Smooth muscle cell (in vitro differentiated cells): ENCODE measurements around the gene YWHAE. TPM values are rescaled to one million over a fixed set of nuclear protein-coding genes. Genes with fewer than 3 reads are reported as not detected.
"Not testable (repeated sequence)": the region's sequence is repeated elsewhere in the genome, so short reads cannot be mapped to it uniquely, and the experiment has no call there.

Source experiments
- DNase-seq: peaks from one replicate; lab custom pipeline; 2025; ENCODE audit not compliant: unreplicated experiment; lab: John Stamatoyannopoulos, UW
- H2AFZ ChIP-seq: fragments of 200-600 bp; sonication (generic); 2 replicates; pipeline ENCODE4 v1.6.0; 2016; ENCODE audit warnings: antibody characterized with exemption, low read depth, mild to moderate bottlenecking
- H3F3A ChIP-seq: fragments of 200-600 bp; sonication (generic); 2 replicates; pipeline ENCODE4 v1.6.0; 2017; ENCODE audit warnings: antibody characterized with exemption, low read depth
- H3K27ac ChIP-seq: fragments of 200-600 bp; sonication (generic); 2 replicates; pipeline ENCODE4 v1.5.1; 2016; ENCODE audit warnings: low read depth, mild to moderate bottlenecking
- H3K27me3 ChIP-seq: fragments of 200-600 bp; sonication (generic); 2 replicates; pipeline ENCODE4 v1.6.1; 2016; ENCODE audit warnings: low read depth, mild to moderate bottlenecking
- H3K36me3 ChIP-seq: fragments of 200-600 bp; sonication (generic); 2 replicates; pipeline ENCODE4 v1.5.1; 2016; ENCODE audit warnings: low read depth
- H3K4me1 ChIP-seq: fragments of 200-600 bp; sonication (generic); 2 replicates; pipeline ENCODE4 v1.5.1; 2016; ENCODE audit warnings: low read depth
- H3K4me2 ChIP-seq: fragments of 200-600 bp; sonication (generic); 2 replicates; pipeline ENCODE4 v1.6.0; 2016; ENCODE audit warnings: mild to moderate bottlenecking
- H3K4me3 ChIP-seq: fragments of 200-600 bp; sonication (generic); 2 replicates; pipeline ENCODE4 v1.5.1; 2016; ENCODE audit warnings: mild to moderate bottlenecking
- H3K79me2 ChIP-seq: fragments of 200-600 bp; sonication (generic); 2 replicates; pipeline ENCODE4 v1.6.0; 2016; ENCODE audit warnings: low read depth, mild to moderate bottlenecking
- H3K9ac ChIP-seq: fragments of 200-600 bp; sonication (generic); 2 replicates; pipeline ENCODE4 v1.6.0; 2016; ENCODE audit warnings: low read depth
- H3K9me3 ChIP-seq: fragments of 200-600 bp; sonication (generic); replicated peaks from 2 replicates; pipeline ENCODE4 v1.5.1; 2016; ENCODE audit warnings: low read depth
- H4K20me1 ChIP-seq: fragments of 200-600 bp; sonication (generic); 2 replicates; pipeline ENCODE4 v1.6.0; 2016; ENCODE audit warnings: low read depth
- CTCF ChIP-seq: fragments of 200-600 bp; sonication (generic); IDR thresholded peaks from 2 replicates; pipeline ENCODE4 v1.5.1; 2017; ENCODE audit warnings: borderline replicate concordance, mild to moderate bottlenecking, antibody characterized with exemption; ENCODE audit not compliant: insufficient read depth, poor library complexity, severe bottlenecking
- WGBS: methylation state at CpG from one replicate; pipeline ENCODE4 v1.1.7; 2016; ENCODE audit warnings: low lambda C conversion rate; 5-methylcytosine and 5-hydroxymethylcytosine counted together
- polyA plus RNA-seq: library from polyadenylated mRNA; unstranded; fragments of >200 nt; fragmentation: Nextera tagmentation; extraction: Ambion mirVana; gene quantifications from 2 replicates; pipeline ENCODE4 v1.2.1, GENCODE V29; 2016
- total RNA-seq: library from RNA; depleted of rRNA; stranded (reverse); fragments of >200 nt; gene quantifications from 2 replicates; pipeline ENCODE4 v1.2.3, GENCODE V29; 2014

YWHAE gene
- total and polyA plus RNA-seq, 2 experiments from 2014 or later = 383 to 662 TPM

GRCh38 chr17:1391577-1391976 lies 8.4 kb downstream of the YWHAE start:
- peaks cover 100% of the 10 kb centered on the region for H4K20me1 ChIP-seq
- peaks cover 29% of the 10 kb centered on the region for H3F3A ChIP-seq
- peak overlapping the region; percentile 82 for H3K4me2 ChIP-seq
- H3K27ac ChIP-seq = peak overlapping the region; percentile 68
- no peak for TF ChIP-seq CTCF
- no peak for DNase-seq
- H3K4me3 ChIP-seq = no peak overlapping the region
- peaks cover 100% of the 10 kb centered on the region for H3K79me2 ChIP-seq
- peak overlapping the region; percentile 21 for H3K9ac ChIP-seq
- peaks cover 33% of the 10 kb centered on the region for H3K4me1 ChIP-seq
- H3K9me3 ChIP-seq = no peaks in the 10 kb centered on the region
- 95% methylated on average over 9 of the region's 9 CpGs for WGBS
- no peaks in the 10 kb centered on the region for H3K36me3 ChIP-seq
- no peaks in the 10 kb centered on the region for H3K27me3 ChIP-seq
- no peak overlapping the region for H2AFZ ChIP-seq

- Histone ChIP-seq H4K20me1 (peaks cover 100% of the 10 kb centered on the region), H3K4me3 (peak overlapping the region; percentile 2), H3F3A (peaks cover 29% of the 10 kb centered on the region), H3K79me2 (peaks cover 100% of the 10 kb centered on the region), H3K27me3 (no peaks in the 10 kb centered on the region), H3K4me1 (peaks cover 33% of the 10 kb centered on the region), H3K27ac (peak overlapping the region; percentile 68), H3K9ac (peak overlapping the region; percentile 21), H3K36me3 (no peaks in the 10 kb centered on the region), H3K4me2 (peak overlapping the region; percentile 82), H3K9me3 (no peaks in the 10 kb centered on the region), H2AFZ (no peak overlapping the region)
- 18% methylated on average over 6 of the region's 6 CpGs for WGBS
- TF ChIP-seq CTCF = no peak
- DNase-seq = no peak
These were observed 9.3 kb downstream of the YWHAE start for GRCh38 chr17:1390432-1391367.

GRCh38 chr17:1387490-1388227 lies 12.4 kb downstream of the YWHAE start:
- not testable (repeated sequence) for H3K4me3 ChIP-seq, H2AFZ ChIP-seq, H3K9me3 ChIP-seq, H3K9ac ChIP-seq, DNase-seq, H3K36me3 ChIP-seq, H3K27me3 ChIP-seq
- Histone ChIP-seq H3K27ac (peak overlapping the region; percentile 30), H3F3A (peaks cover 17% of the 10 kb centered on the region), H3K4me2 (peak overlapping the region; percentile 6), H3K4me1 (peaks cover 23% of the 10 kb centered on the region), H4K20me1 (peaks cover 100% of the 10 kb centered on the region), H3K79me2 (peaks cover 100% of the 10 kb centered on the region)
- 69% methylated on average over 17 of the region's 22 CpGs for WGBS

GRCh38 chr17:1386675-1387190 lies 13.3 kb downstream of the YWHAE start:
- not testable (repeated sequence) for H3K27me3 ChIP-seq, H3K4me3 ChIP-seq, H3K9ac ChIP-seq, H3K9me3 ChIP-seq, H3K36me3 ChIP-seq, DNase-seq, H2AFZ ChIP-seq
- H3K4me2 ChIP-seq = peak overlapping the region; percentile 6
- H4K20me1 ChIP-seq = peaks cover 100% of the 10 kb centered on the region
- 89% methylated on average over 8 of the region's 8 CpGs for WGBS
- H3K27ac ChIP-seq = peak overlapping the region; percentile 30
- H3F3A ChIP-seq = peaks cover 11% of the 10 kb centered on the region
- peaks cover 100% of the 10 kb centered on the region for H3K79me2 ChIP-seq
- peaks cover 23% of the 10 kb centered on the region for H3K4me1 ChIP-seq
